Sigmoid colon (tissue), 7 donors: ENCODE data around the gene DLG1. TPM values are rescaled to one million over a fixed set of nuclear protein-coding genes. Genes with fewer than 3 reads are reported as not detected.
"Not testable (repeated sequence)": the region's sequence is repeated elsewhere in the genome, so short reads cannot be mapped to it uniquely, and the experiment has no call there.

Source experiments
- DNase-seq: peaks from one replicate; pipeline ENCODE4 v3.0.0-alpha.2; 2019
- H3K27ac ChIP-seq, 4 donors: fragments of 200-600 bp; sonication (generic); one replicate each; pipeline ENCODE4 v1.5.1; 2016 to 2019; ENCODE audit warnings: mild to moderate bottlenecking in 1 of 4
- H3K27me3 ChIP-seq, 3 donors: fragments of 200-600 bp; sonication (generic); one replicate each; pipeline ENCODE4 v1.5.1; 2019; ENCODE audit warnings: mild to moderate bottlenecking in 1 of 3
- H3K36me3 ChIP-seq, 4 donors: fragments of 200-600 bp; sonication (generic); one replicate each; pipeline ENCODE4 v1.5.1; 2016 to 2019
- H3K4me1 ChIP-seq, 4 donors: fragments of 200-600 bp; sonication (generic); one replicate each; pipeline ENCODE4 v1.5.1; 2017 to 2019
- H3K4me3 ChIP-seq, 4 donors: fragments of 200-600 bp; sonication (generic); one replicate each; pipeline ENCODE4 v1.5.1; 2017 to 2019; ENCODE audit warnings: mild to moderate bottlenecking in 2 of 4, moderate library complexity in 1 of 4
- H3K9me3 ChIP-seq, 4 donors: fragments of 200-600 bp in 3 of 4; sonication (generic) in 3 of 4; one replicate each; pipeline versions ENCODE4 v1.5.1 to v1.6.1; 2013 to 2019
- CTCF ChIP-seq, 4 experiments: fragments of 450-650 bp in 3 of 4; fragments of 200-600 bp in 1 of 4; IDR thresholded peaks; one replicate each; pipeline ENCODE4 v1.5.1; 2016 to 2019; ENCODE audit warnings: antibody characterized with exemption in 4 of 4, mild to moderate bottlenecking in 3 of 4, moderate library complexity in 2 of 4
- EP300 ChIP-seq, 4 donors: sonication (generic); formaldehyde crosslinking; IDR thresholded peaks; one replicate each; pipeline ENCODE4 v1.6.1; 2017; ENCODE audit warnings: antibody characterized with exemption in 4 of 4
- POLR2A ChIP-seq, 2 donors: fragments of 450-650 bp; IDR thresholded peaks; one replicate each; pipeline ENCODE4 v1.6.1; 2016; ENCODE audit warnings: antibody characterized with exemption in 2 of 2, mild to moderate bottlenecking in 2 of 2, moderate library complexity in 2 of 2
- POLR2AphosphoS5 ChIP-seq, 4 donors: sonication (generic); formaldehyde crosslinking; IDR thresholded peaks; one replicate each; pipeline ENCODE4 v1.6.1; 2017; ENCODE audit warnings: antibody characterized with exemption in 4 of 4
- WGBS, 2 donors: extraction: QIAGEN DNeasy Blood & Tissue Kit; methylation state at CpG; one replicate each; pipeline ENCODE4 v1.1.7; 2013; 5-methylcytosine and 5-hydroxymethylcytosine counted together
- intact Hi-C: fragments of 100-400 bp; cut with DNase I; formaldehyde crosslinking; loops from one replicate; pipeline ENCODE4 v1.15.1; 2023
- polyA plus RNA-seq, 3 donors: library from polyadenylated mRNA; stranded (reverse); fragments of 200-250 nt; gene quantifications; one replicate each; pipeline ENCODE4 v1.2.3, GENCODE V29; 2013
- total RNA-seq, 4 donors: library from RNA; depleted of rRNA; stranded (reverse); fragments of >200 nt; gene quantifications; one replicate each; pipeline ENCODE4 v1.1.0, GENCODE V29; 2016
- donor health status: healthy with polysubstance abuse.
- donor health status: Bipolar disorder and iron deficiency.
- donor health status: healthy.

The DLG1 gene
- total and polyA plus RNA-seq, 7 donors, result 30.6 to 83.7 (median 64.3) TPM

GRCh38 chr3:197197334-197197733 is 101.1 kb downstream of the DLG1 start:
- Histone ChIP-seq H3K4me1 (no peaks in the 10 kb centered on the region), H3K4me3 (no peak overlapping the region), H3K9me3 (no peaks in the 10 kb centered on the region), H3K27ac (no peak overlapping the region), H3K27me3 (no peaks in the 10 kb centered on the region), H3K36me3 (peaks cover 0 to 5% (median 0%) of the 10 kb centered on the region in 4 donors)
- 97 to 98% methylated on average over 2 of the region's 2 CpGs for WGBS, 2 donors
- intact Hi-C loops, result no loop called here
- DNase-seq, result no peak
- TF ChIP-seq EP300 (IDR thresholded peaks at IDR 0.05) (no peak), CTCF (IDR thresholded peaks at IDR 0.05) (no peak), POLR2A (IDR thresholded peaks at IDR 0.05) (no peak), POLR2AphosphoS5 (IDR thresholded peaks at IDR 0.05) (no peak)

- intact Hi-C loops, result no loop called here
These were observed 102.2 kb downstream of the DLG1 start for GRCh38 chr3:197196192-197196591.

GRCh38 chr3:197195326-197195725 is 103.1 kb downstream of the DLG1 start:
- no peak overlapping the region for H3K27ac ChIP-seq
- no peaks in the 10 kb centered on the region for H3K4me1 ChIP-seq
- TF ChIP-seq EP300 (IDR thresholded peaks at IDR 0.05), result no peak
- no peak for TF ChIP-seq POLR2A (IDR thresholded peaks at IDR 0.05)
- TF ChIP-seq CTCF (IDR thresholded peaks at IDR 0.05), result no peak
- no peak for TF ChIP-seq POLR2AphosphoS5 (IDR thresholded peaks at IDR 0.05)
- H3K4me3 ChIP-seq, result no peak overlapping the region
- H3K9me3 ChIP-seq, result no peaks in the 10 kb centered on the region
- H3K36me3 ChIP-seq, result peaks cover 0 to 5% (median 0%) of the 10 kb centered on the region in 4 donors
- 93 to 97% methylated on average over 1 of the region's 1 CpG for WGBS, 2 donors
- H3K27me3 ChIP-seq, result no peaks in the 10 kb centered on the region
- intact Hi-C loops, result no loop called here
- DNase-seq, result no peak

More at GRCh38 chr3:197196192-197196591, 102.2 kb downstream of the DLG1 start:
- H3K4me1 ChIP-seq, result no peaks in the 10 kb centered on the region
- H3K27ac ChIP-seq, result no peak overlapping the region
- H3K27me3 ChIP-seq, result no peaks in the 10 kb centered on the region
- TF ChIP-seq POLR2AphosphoS5 (IDR thresholded peaks at IDR 0.05) (no peak), POLR2A (IDR thresholded peaks at IDR 0.05) (no peak), EP300 (IDR thresholded peaks at IDR 0.05) (no peak), CTCF (IDR thresholded peaks at IDR 0.05) (no peak)
- H3K9me3 ChIP-seq, result no peaks in the 10 kb centered on the region
- peaks cover 0 to 5% (median 0%) of the 10 kb centered on the region in 4 donors for H3K36me3 ChIP-seq
- H3K4me3 ChIP-seq, result no peak overlapping the region
- DNase-seq, result no peak
- WGBS, 2 donors, result 78 to 79% methylated on average over 3 of the region's 3 CpGs

GRCh38 chr3:197193759-197194158 is 104.7 kb downstream of the DLG1 start:
- H3K9me3 ChIP-seq, H3K4me3 ChIP-seq, H3K27me3 ChIP-seq, H3K4me1 ChIP-seq, H3K27ac ChIP-seq, H3K36me3 ChIP-seq, intact Hi-C loops, DNase-seq: not testable (repeated sequence)
- WGBS, 2 donors, result 96 to 97% methylated on average over 3 of the region's 3 CpGs

GRCh38 chr3:197191897-197192296 is 106.5 kb downstream of the DLG1 start:
- intact Hi-C loops, result no loop called here
- Histone ChIP-seq H3K27ac (no peak overlapping the region), H3K9me3 (no peaks in the 10 kb centered on the region), H3K4me1 (no peaks in the 10 kb centered on the region), H3K36me3 (peaks cover 0 to 5% (median 0%) of the 10 kb centered on the region in 4 donors), H3K4me3 (no peak overlapping the region), H3K27me3 (no peaks in the 10 kb centered on the region)
- no peak for DNase-seq
- TF ChIP-seq POLR2A (IDR thresholded peaks at IDR 0.05) (no peak), EP300 (IDR thresholded peaks at IDR 0.05) (no peak), POLR2AphosphoS5 (IDR thresholded peaks at IDR 0.05) (no peak), CTCF (IDR thresholded peaks at IDR 0.05) (no peak)
- WGBS, 2 donors, result 95 to 98% methylated on average over 2 of the region's 2 CpGs
